Heart left ventricle (tissue), 13 donors: ENCODE data around the gene PACRG.

Experiments used
- CTCF ChIP-seq, 12 donors: fragments of 200-600 bp; sonication (generic) in 4 of 12; IDR thresholded peaks; one replicate each; pipeline versions ENCODE4 v1.5.0 to v1.8.0; 2018 to 2022; ENCODE audit warnings: antibody characterized with exemption in 12 of 12, mild to moderate bottlenecking in 5 of 12
- POLR2A ChIP-seq, 2 donors: fragments of 450-650 bp; IDR thresholded peaks; one replicate each; pipeline ENCODE4 v1.6.1; 2017; ENCODE audit warnings: antibody characterized with exemption in 2 of 2, mild to moderate bottlenecking in 2 of 2, moderate library complexity in 2 of 2
- donor health status: ischemic (EF 13 %, LVEDD 7.1; RV severe dilation, severe dysfunction).
- donor health status: DM: no; HTN: yes; CAD: no.
- donor health status: DM: no; HTN: no; CAD: no.
- donor health status: ischemic (EF 25% LVEDD 6.9; RV normal size, moderate dysfunction).
- donor health status: ischemic (EF 25% LVEDD 5.7; RV mildly dilated, moderate dysfunction).
- donor health status: ischemic (EF 35%, LVEDD 5.7; RV mildly dilated, moderate dysfunction).
- donor health status: nonischemic (EF 11% LVEDD 7.7; RV severe dilation, severe dysfunction).
- donor health status: DM: yes; HTN: yes; CAD: no.
- donor health status: PGD.
- donor health status: ischemic (EF 29% LVEDD 5.4; RV normal size, mild dysfunction).
- donor health status: nonischemic (EF 23%, LVEDD 6.1; RV moderate dilation, normal function).

- TF ChIP-seq CTCF (IDR thresholded peaks at IDR 0.05) (no peak), POLR2A (IDR thresholded peaks at IDR 0.05) (no peak)
These were observed 465.6 kb downstream of the PACRG start for GRCh38 chr6:163193326-163193725.
